GM18502 (cell line): ENCODE measurements around the gene SFXN3.
A peak's percentile ranks its signal among the peaks of the same experiment; 100 is the strongest.

Source experiments
- ATAC-seq: cut with Tn5 transposase; IDR thresholded peaks from one replicate; pipeline ENCODE4 v1.9.1; 2021; ENCODE audit warnings: mild to moderate bottlenecking; ENCODE audit not compliant: unreplicated experiment, poor library complexity

Gene SFXN3

GRCh38 chr10:101031128-101031795 is at the start of gene SFXN3, which contains the start of gene PDZD7:
Gene SFXN3, plus strand, starts transcription at chr10:101031234. Its CDS starts 3,461 bp downstream, at chr10:101034695.
Gene PDZD7, minus strand, starts transcription at chr10:101031129. Its CDS starts 910 bp downstream, at chr10:101030219.
- peak; percentile 89 for ATAC-seq

- ATAC-seq = no peak
Observed at GRCh38 chr10:100982916-100983830, 47.9 kb upstream of the SFXN3 start.

GRCh38 chr10:100983868-100984671 is 47.0 kb upstream of the SFXN3 start:
- ATAC-seq = no peak

GRCh38 chr10:100984672-100985177 is 46.3 kb upstream of the SFXN3 start:
- ATAC-seq = no peak

GRCh38 chr10:100985336-100985735 is 45.7 kb upstream of the SFXN3 start:
- ATAC-seq = no peak

GRCh38 chr10:100986623-100986951 is 44.4 kb upstream of the SFXN3 start:
- ATAC-seq = no peak

- peak; percentile 86 for ATAC-seq
Observed at GRCh38 chr10:100986952-100987684, 43.9 kb upstream of the SFXN3 start, which contains the start of the genes MRPL43 and TWNK. Gene MRPL43, minus strand, starts transcription at chr10:100987497. Its CDS starts 54 bp downstream, at chr10:100987443. Gene TWNK, plus strand, starts transcription at chr10:100987543. Its CDS starts 668 bp downstream, at chr10:100988211.

GRCh38 chr10:100987685-100988049 is 43.4 kb upstream of the SFXN3 start:
- ATAC-seq = no peak

- no peak for ATAC-seq
Observed at GRCh38 chr10:100988166-100988565, 42.9 kb upstream of the SFXN3 start.

GRCh38 chr10:100989088-100989487 is 41.9 kb upstream of the SFXN3 start:
- ATAC-seq = no peak

GRCh38 chr10:100993986-100994708 is 36.9 kb upstream of the SFXN3 start:
- ATAC-seq = no peak

- no peak for ATAC-seq
Observed at GRCh38 chr10:100995181-100995580, 35.9 kb upstream of the SFXN3 start.

- ATAC-seq = peak; percentile 19
Observed at GRCh38 chr10:100996678-100997359, 34.2 kb upstream of the SFXN3 start.

- ATAC-seq = peak; percentile 35
Observed at GRCh38 chr10:100997360-100998182, 33.5 kb upstream of the SFXN3 start.

- peak; percentile 31 for ATAC-seq
Observed at GRCh38 chr10:100998183-100998990, 32.6 kb upstream of the SFXN3 start.

- peak; percentile 43 for ATAC-seq
Observed at GRCh38 chr10:100998991-100999741, 31.9 kb upstream of the SFXN3 start.
